ENCODE results near the gene RBM19.
"Not testable (repeated sequence)": the region's sequence is repeated elsewhere in the genome, so short reads cannot be mapped to it uniquely, and the experiment has no call there.

RBM19 gene

DNA sequence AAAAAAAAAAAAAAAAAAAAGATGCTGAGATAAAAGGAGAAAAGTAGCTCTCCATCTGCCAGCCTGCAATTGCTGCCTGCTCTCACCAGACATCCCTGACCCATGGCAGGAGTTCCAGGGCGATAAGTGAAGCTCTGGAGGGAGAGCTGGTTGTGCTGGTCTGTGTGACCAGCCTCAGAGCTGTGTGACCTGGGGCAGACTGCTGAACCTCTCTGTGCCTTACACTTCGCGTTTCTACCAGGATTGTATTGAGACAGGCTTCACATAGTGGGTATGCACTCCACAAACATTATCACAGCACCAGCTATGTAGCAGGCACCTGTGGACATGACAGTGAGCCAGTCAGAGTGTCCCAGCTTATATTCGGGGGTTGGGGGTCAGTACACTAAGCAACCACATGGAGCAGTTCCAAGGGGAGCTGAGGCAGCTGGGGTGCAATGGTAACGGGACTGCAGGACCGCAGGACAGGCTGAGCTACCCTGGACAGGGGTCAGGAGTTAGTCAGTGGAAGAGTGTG lies 57.5 kb downstream of the RBM19 start:
- DNase-seq: no peak

DNA sequence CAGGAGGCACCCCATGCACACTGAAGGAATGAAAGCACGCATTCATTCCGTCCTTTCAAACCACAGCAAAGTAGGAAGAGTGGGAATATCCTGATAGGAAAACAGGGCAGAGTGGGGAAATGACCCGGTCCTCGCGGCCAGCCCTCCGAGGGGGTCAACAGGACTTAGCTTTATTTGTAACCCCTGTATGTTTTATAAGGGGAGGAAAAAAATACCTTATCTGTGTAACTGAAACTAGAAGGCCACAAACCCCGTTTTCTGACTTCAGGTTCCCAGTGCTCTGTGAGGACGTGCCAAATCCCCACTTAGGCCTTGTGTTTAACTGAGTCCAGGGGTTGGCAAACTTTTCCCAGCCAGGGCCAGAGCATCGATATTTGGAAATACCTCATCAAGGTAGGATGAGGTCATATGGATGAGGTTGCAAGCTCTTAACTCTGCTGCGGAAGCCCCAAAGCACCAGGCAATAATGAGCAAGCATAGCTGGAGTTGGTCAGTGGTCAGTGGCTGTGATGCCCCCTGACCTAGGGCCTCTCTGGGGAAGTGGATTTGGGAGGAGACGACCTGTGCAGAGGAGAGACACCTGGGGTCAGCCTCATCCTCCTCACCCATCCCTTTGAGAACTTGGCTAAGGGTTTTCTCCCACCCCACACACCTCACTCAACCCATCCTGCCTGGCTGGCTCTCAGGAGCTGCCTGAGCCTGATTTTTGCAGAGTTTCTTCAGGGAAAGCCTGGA lies 58.5 kb downstream of the RBM19 start:
- no peak for DNase-seq

DNA sequence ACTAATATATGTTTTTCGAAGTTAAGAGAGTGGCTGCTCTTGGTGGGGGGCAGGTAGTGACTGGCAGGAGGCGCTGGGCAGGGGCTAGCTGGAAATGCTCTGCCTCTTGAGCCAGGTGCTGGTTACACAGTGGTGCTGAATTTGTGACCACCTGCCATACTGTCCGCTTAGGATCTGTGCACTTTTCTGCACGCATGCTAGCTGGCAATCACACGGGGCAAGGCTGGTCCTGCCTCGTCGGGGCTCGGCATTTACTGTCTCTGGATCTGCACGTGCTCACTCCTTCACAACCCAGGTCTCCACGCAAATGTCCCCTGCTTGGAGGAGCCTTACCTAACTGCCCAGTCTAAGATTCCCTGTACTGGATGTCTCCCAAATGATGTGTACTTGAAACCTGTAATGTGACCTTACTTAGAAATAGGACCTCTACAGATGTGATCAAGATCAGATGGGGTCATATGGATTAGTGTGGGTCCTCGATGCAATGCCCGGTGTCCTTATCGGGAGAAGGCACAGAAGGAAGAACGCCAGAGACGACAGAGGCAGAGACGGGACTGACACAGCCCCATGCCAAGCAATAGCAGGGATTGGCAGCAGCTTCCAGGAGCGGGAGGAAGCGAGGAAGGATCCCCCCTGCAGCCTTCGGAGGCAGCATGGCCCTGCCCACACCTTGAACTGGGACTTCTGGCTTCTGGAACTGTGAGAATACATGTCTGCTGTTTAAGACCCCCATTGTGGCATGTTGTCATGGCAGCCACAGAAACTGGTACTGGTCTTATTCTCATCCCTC lies 59.5 kb downstream of the RBM19 start:
- no peak for DNase-seq

DNA sequence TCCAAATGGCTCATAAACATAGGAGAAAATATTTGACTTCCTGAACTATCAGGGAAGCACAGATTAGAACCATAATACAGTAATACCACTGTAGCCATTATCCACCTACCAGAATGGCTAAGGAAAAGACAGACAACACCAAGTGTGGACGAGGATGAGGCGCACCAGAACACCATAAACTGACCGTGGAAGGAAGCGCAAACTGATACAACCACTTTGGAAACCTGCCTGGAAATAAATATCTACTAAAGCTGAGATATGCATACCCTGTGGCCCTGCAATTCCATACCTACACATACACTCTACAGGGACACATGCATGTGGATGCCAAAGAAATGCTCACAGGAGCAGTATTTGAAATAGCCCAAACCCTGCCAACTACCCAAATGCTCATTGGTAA lies 60.3 kb downstream of the RBM19 start:
- no peak for DNase-seq

DNA sequence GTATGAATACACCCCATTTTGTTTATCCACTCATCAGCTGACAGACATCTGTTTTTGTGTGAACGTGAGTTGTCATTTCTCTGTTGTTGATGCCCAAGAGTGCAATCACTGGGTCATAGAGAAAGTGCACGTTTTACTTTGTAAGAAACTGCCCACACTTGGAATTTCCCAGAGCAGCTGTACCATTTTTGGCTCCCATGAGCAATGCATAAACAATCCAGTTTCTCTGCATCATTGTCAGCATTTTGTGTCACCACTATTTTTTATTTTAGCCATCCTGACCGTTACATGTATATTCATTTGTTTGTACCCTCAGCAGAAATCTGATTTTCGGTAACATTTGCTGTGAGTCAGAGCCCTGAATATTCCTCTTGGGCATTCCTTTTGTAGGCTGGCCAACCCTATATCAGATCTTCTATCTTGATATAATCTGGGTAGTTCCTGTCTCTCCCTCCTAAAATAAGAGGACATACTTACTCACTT lies 62.7 kb downstream of the RBM19 start:
- no peak for DNase-seq

DNA sequence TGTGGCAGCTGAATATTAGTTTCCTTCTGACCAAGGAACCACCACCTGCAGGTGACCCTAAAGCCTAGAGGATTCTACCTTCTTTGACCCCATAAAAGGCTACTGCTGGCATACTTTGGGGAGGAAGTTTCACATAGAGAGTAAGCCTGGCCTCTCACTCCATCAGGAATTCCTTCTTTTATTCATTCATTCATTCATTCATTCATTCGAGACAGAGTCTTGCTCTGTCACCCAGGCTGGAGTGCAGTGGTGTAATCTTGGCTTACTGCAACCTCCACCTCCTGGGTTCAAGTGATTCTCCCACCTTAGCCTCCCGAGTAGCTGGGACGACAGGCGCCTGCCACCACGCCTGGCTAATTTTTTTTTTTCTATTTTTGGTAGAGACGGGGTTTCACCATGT lies 64.8 kb downstream of the RBM19 start:
- DNase-seq: not testable (repeated sequence)

DNA sequence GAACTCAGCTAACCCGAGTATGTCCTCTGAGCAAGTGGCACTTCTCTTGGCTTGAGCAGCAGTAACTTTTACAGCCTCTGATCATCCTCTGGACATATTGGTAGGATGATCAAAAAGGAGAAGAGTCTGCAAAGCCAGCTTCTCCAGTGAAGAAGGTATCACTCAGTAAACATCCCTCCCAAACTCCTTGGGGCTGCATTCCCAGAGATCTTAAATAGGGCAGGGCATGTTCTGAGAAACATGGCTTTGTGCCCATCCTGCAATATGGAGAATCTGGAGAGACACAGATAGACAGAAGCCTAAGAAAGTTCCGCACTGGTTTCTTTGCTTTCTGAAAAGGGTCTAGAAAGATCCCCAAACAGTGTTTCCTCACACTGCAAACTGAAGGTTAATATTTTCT lies 65.4 kb downstream of the RBM19 start:
- DNase-seq: no peak

DNA sequence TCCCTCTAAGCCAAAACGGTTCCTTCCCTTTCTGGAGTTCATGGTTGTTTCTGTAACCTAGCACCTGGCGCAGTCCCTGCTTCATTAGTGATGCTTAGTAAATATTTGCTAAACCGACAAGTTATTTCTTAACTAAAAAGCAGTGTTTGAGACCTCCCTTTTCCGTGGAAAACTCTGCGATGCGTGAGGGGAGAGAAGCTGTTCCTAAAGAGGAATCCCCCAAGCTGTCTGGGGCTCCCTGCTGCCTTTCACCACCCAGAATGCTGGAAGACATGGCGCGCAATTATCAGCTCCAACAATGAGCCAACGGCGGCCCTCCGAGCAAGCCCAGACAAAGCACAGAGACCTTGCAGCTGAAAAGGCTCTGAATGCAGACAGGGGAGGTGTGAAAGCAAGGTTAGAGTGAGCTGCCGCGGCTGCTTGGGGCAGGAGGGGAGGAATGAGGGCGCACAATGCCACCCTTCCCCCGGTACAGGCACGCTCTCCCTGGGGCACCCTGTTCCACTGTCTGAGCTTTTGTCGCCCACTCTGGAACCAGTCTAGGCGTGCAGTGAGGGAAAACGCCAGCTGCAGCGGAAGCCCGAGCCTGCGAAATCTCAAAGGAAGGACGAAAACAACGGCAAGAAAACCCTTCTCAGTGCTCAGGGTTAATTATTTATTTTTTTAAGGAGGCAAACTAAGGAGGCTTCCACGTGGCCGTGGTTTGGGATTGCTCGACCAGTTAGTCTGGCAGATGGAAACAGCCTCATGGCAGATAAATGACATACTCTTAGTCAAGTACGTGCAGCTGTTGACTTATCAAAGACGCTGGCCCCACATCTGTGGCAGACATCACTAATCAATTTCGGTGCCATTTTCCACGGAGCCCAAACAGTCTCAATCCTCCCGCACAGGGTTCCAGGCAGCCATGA lies 66.3 kb downstream of the RBM19 start:
- DNase-seq: peak in 19 of 56 donors; percentile 6 to 39 (median 18)

DNA sequence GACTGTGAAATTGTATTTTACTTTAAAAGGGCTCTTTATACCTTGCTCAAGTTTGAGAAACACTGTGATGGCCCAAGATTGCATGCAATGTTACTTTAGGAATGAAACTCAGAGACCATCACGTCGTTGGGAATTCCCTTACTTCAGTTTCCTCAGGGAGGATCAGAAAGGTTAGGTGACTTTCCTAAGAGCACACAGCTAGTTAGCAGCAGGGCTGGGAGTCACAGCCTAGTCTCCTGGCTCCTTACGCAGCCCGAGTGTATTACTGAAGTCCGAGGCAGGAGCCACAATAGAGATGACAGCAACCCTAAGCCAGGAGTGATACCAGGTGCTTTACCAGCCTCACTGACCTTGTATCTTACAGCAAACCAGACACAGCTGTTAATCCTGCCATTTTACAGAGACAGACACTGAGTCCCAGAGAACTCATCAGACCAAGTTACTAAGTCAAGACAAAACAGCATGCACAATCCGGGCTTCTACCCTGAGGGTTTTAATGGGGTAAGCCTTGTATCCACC lies 67.0 kb downstream of the RBM19 start:
- DNase-seq: no peak

DNA sequence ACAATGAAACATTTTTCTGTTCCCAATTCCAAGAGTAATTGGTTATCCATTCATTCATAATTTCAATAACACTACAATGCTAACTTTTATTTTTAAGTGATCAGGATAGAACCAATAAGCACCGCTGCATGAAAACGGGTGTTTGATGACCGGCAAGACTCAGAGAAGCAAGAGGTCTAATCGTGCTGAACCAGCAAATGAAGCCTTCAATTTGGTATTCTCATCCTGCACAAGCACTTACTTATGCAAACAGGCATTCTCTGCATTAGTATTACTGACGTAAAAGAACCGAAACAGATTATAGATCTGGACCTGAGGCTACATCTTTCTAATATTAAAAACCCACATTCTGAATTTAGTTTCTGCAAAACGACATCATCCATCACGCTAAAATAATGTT lies 67.7 kb downstream of the RBM19 start:
- DNase-seq: no peak

DNA sequence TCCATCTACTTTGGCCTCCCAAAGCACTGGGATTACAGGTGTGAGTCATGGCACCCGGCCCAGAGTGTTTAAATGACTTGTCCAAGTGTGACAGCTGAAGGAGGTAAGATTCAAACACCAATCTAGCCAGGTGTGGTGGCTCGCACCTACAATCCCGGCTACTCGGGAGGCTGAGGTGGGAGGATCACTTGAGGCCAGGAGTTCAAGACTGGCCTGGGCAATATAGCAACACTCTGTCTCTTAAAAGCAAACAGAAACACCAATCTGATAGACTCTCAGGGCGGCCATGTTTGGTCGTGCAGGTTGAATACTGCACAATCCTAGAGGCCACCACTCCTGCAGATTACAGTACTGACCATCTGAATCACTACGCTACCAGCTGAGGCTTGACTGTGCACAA lies 68.7 kb downstream of the RBM19 start:
- DNase-seq: no peak

DNA sequence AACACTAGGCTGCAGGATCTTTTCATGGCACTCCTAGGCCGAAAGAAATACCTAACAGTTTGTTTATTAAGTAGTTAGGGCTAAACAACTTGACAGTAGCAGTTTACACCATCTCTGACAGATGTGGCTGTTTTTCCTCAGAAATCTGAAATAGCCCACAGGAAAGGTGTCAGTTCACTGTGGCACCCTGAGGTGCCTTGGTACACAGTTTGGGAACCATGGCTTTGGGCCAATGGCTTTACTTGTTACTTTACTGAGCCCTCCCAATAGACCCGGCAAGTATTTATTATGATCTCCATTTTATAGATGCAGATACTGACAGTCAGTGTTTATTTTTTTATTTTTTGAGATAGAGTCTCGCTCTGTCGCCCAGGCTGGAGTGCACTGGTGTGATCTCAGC lies 69.3 kb downstream of the RBM19 start:
- DNase-seq: no peak

DNA sequence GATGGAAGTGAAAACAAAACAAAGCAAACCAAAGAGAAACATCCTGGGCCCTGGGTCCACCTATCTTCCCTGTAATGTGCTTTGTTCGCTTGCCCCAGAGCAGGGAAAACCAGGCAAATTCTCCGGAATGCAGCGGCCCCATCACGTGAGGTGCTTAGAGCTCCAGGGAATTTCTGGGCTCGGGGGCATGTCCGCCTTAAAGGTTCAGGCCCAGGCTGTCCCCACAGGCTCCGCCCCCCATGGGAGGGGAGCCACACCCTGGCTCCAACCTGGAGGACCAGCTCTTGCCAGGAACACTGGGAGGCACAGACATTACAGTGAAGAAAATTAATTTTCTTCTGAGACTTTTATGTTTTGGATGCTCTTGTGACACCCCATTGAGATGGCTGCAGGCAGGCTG lies 69.9 kb downstream of the RBM19 start:
- no peak for DNase-seq

DNA sequence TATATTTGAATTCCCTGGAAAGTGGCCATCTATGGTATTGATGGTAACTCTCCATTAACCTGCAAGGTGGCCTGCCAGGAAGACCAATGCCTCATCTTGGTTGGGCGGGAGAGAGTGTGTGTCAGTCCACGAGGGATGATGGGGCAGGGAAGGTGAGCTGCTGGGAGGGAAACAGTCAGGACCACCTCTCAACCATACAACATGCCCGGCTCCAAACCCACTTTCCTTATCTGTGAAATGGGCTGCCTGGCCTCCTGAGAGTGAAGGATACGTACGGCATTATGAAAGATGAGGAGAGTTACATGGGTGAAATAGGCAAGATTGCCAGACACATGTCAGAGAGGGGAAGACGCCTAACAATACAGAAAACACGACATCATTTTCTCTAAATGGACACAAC lies 70.9 kb downstream of the RBM19 start:
- no peak for DNase-seq

DNA sequence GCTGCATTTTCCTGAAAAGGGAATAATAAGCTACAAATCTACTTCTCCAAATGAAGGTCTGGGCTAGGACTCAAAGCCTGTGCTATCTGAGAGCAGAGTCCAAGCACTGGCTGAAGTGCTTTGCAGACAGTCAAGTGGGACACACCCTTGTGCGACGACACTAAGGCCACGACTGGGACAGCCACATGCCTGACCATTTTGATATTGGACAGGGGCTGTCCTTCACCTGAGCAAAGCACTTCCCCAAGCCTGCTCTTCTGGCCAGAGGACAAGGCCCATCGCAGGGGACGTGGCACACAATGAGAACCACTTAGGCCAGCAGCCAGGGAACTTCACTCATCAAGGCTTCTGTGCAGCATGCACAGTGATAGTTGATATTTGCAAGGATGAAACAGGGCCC lies 71.4 kb downstream of the RBM19 start:
- DNase-seq: no peak

DNA sequence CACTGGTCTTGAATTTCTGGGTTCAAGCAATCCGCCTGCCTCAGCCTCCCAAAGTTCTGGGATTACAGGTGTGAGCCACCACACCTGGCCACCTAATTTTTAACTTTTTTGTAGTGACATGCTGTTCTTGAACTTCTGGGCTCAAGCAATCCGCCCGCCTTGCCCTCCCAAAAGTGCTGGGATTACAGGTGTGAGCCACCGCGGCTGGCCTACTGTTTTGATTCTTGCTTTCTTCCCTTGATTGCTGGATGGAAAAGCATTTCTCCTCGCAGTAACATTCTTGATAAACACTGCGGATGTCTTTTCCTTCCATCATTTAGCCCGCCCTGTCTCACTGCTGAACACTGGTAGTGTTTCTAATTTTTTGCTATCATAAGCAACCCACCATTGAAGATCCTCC lies 72.9 kb downstream of the RBM19 start:
- DNase-seq: no peak

DNA sequence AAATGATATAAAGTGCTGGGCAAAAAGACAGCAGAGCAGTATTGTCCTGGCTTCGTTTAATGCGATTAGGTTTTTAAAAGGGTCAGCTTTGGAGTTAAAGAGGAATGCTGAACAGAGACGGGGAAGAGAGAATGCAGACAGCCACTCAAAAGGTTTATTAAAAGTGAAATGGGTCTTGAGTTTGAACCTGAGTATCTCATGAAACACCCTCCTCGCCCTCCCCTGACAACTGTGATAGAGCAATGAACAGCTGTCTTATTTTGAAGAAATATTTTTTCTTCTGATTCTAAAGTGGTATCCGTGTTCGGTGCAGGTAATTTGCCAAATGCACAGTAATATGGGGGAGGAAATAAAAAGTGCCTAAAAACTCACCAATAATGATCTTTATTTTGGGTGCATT lies 73.6 kb downstream of the RBM19 start:
- no peak for DNase-seq

DNA sequence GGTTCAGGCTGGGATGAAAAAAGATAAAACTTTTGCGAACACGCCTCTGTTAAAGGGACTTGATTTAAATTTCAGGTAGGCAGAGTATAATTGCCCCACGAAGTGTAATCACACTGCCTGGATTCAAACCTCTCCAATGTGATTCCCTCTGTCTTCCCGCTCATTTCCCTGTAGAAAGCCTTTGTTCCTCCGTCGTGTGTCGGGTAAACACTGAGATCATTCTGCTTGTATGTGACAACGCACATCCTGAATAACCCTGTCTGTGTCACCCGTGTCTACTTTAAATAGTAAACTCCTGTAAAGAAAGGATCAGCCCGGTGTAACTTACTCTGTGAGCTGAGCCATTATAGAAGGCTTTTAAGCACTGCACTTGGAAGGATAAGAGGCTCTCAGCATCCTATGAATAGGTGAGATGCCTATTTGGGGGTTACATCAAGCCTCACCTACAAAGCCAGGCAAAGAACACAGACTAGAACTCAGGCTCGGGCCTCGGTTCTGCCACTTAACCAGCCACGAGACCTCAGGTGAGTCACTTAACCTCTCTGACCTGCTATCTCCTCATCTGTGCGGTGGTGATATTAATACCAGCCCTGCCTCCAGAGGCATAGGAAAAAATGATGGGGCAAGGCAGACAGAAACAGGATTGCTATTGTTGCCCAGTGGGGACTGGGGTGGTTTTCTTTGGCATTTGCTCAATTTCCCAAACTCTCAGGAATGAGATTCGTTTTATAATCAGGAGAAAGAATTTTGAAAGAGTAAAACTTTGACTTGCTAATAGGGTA lies 74.2 kb downstream of the RBM19 start:
- no peak for DNase-seq

DNA sequence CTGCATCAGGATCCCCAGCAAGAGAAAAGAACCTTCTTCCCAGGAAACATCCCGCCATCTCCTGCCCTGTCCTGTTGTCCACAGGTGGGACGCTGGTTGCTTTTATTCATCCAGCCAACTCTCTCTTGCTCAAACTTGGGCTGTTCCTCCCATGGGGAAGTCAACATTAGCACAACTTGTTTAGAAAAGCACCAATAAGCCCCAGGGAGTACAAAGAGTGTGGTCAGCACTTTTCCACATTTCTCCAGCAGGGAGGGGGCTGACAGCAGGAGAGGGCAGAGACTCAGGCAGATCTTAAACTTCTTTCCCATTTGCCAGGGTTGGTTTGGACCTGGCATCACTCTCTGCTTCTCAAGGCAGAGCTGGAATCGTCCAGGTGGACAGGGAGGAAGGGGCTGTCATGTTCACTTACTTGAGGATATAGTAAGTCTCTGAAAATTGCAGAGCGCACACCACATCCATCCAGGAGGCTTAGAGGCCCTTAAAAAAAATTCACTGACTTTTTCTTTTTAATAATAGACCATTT lies 74.9 kb downstream of the RBM19 start:
- DNase-seq: no peak

DNA sequence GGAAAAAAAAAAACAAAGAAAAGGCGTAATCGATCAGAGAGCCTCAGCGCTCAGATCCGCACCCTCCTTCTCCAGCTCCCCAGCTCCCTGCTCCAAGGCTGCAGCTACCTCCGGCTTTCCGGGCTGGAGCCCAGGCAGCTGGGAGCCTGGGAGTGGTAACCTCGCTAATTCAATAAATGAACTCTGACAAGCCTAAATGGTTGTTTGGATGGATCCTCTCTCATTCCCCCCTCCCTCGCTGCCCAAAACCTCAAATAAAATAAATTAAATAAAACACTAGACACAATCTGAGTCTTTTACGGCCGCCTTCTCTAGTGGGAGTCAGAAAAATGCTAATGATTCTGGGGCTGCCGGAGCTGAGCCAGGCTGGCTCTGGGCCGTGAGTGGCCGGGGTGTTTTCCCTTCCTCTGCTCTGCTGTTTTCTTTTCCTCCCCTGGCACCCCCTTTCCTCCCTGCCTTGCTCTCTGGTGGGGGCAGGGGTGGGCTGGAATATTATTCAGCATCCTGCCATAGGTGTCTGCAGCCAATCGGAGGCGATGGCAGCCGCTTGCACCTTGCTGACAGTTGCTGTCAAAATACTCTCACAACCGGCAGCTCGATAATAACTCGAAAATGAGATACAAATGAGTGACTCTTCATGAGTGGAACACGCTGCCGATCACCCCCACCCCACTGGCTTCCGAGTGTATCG lies 76.1 kb downstream of the RBM19 start:
- peak in 25 of 56 donors; percentile 7 to 51 (median 28) for DNase-seq
